GM12892 (cell line): ENCODE measurements around the gene NFATC1.

Experiments
- POLR2A ChIP-seq: IDR thresholded peaks from 2 replicates; pipeline ENCODE4 v1.6.1; 2011; ENCODE audit warnings: low read depth, low read length, control low read depth
- TAF1 ChIP-seq: IDR thresholded peaks from 2 replicates; pipeline ENCODE4 v1.6.1; 2011; ENCODE audit warnings: low read depth, mild to moderate bottlenecking, control low read depth, low read length, borderline replicate concordance

DNA sequence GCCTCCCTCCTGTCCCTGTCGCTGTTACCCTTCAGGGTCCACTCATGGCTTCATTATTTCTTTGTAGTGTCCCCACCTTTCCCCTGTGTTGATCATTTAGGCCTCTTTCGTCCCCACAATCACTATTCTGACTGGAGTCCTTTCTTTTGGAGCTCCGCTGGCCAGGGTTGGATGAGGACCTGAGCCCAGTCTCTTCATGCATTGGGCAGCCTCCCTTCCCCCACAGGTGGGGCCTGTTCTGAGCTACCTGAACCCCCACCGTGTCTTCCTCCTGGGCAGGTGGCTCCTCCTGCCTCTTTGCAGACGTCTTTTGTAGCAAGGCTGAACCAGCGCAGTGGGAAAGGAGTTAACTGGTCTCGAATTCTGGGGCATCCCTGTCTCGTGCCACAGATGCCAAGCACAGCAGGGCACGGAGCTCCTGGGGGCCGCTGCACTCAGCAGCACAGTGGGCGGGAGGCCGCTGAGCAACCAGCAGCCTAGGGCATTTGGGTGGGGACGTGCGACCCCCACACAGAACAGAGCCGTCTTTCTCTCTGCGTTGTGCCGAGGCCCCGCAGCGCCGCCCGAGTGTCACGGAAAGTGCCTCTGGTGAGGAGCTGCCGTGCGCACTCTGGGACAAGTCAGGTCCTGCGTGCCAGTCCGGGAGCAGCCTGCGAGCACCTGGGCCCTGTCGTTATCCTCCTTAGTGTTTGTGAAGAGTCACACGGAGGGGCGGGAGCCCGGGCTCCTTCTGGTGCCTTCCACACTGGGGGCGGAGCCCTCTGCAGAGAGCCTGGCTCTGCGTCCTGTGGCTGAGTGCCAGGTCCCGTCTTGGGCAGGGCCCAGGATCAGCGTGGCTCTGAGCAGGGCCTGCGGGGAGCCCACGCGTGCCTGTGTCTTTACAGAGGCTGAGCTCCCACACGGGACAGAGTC is 130.1 kb downstream of the NFATC1 start:
- TF ChIP-seq POLR2A (no peak), TAF1 (no peak)
